Gastrocnemius medialis (tissue), 4 donors: ENCODE results near the gene MAD2L1. TPM values are rescaled to one million over a fixed set of nuclear protein-coding genes. Genes with fewer than 3 reads are reported as not detected.

Experiments
- ATAC-seq, 2 donors: fragments of 150-250 bp; one replicate each; pipeline ENCODE4 v1.9.1; 2016
- DNase-seq, 2 donors: peaks; one replicate each; pipeline ENCODE4 v3.0.0-alpha.2; 2019
- H3K27ac ChIP-seq, 4 donors: fragments of 200-600 bp; sonication (generic); 1 replicate in 1 of 4; 2 replicates in 3 of 4; pipeline ENCODE4 v1.5.1; 2016 to 2018; ENCODE audit warnings: mild to moderate bottlenecking in 2 of 4, moderate library complexity in 1 of 4
- H3K27me3 ChIP-seq, 3 donors: fragments of 200-600 bp; sonication (generic) in 2 of 3; 1 replicate in 1 of 3; 2 replicates in 2 of 3; pipeline versions ENCODE4 v1.5.1 to v1.6.0; 2016 to 2019; ENCODE audit warnings: mild to moderate bottlenecking in 1 of 3, moderate library complexity in 1 of 3
- H3K36me3 ChIP-seq, 2 donors: fragments of 200-600 bp; sonication (generic) in 1 of 2; one replicate each; pipeline ENCODE4 v1.5.1; 2017 to 2018
- H3K4me1 ChIP-seq, 2 donors: fragments of 200-600 bp; sonication (generic) in 1 of 2; one replicate each; pipeline ENCODE4 v1.5.1; 2016 to 2017; ENCODE audit warnings: mild to moderate bottlenecking in 2 of 2
- H3K4me3 ChIP-seq, 4 donors: fragments of 200-600 bp; sonication (generic) in 3 of 4; 1 replicate in 1 of 4; 2 replicates in 3 of 4; pipeline ENCODE4 v1.5.1; 2016 to 2019; ENCODE audit warnings: mild to moderate bottlenecking in 2 of 4
- H3K9me3 ChIP-seq, 3 donors: fragments of 200-600 bp; sonication (generic) in 2 of 3; 1 replicate in 1 of 3; 2 replicates in 2 of 3; pipeline ENCODE4 v1.5.1; 2016 to 2019
- POLR2A ChIP-seq, 2 donors: fragments of 450-650 bp; IDR thresholded peaks; one replicate each; pipeline ENCODE4 v1.6.1; 2017; ENCODE audit warnings: antibody characterized with exemption in 2 of 2, mild to moderate bottlenecking in 2 of 2, moderate library complexity in 2 of 2
- in situ Hi-C, 4 donors: fragments of 200-750 bp; cut with MboI; loops; one replicate each; pipeline versions ENCODE4 v1.15.0 to v1.8.0; 2017; ENCODE audit warnings: low sequenced_read_pairs in 4 of 4
- intact Hi-C: fragments of 100-400 bp; cut with DNase I; formaldehyde crosslinking; loops from one replicate; pipeline ENCODE4 v1.15.1; 2023; ENCODE audit warnings: low total_unique reads
- total RNA-seq, 4 donors: library from RNA; depleted of rRNA; stranded (reverse); fragments of >200 nt; gene quantifications; one replicate each; pipeline versions ENCODE4 v1.1.0 to v1.2.3, GENCODE V29; 2016
- TF ChIP-seq, protein P1 (sequence below), 5 experiments: fragments of 450-650 bp in 3 of 5; fragments of 200-600 bp in 2 of 5; sonication (generic) in 2 of 5; IDR thresholded peaks in 4 of 5; conservative IDR thresholded peaks in 1 of 5; 1 replicate in 4 of 5; 2 replicates in 1 of 5; pipeline ENCODE4 v1.5.1; 2016 to 2019; ENCODE audit warnings: antibody characterized with exemption in 5 of 5, mild to moderate bottlenecking in 3 of 5, moderate library complexity in 3 of 5

MAD2L1 gene
- total RNA-seq, 4 donors from 2014 or later, result 0.33 to 7.7 (median 1.5) TPM

DNA sequence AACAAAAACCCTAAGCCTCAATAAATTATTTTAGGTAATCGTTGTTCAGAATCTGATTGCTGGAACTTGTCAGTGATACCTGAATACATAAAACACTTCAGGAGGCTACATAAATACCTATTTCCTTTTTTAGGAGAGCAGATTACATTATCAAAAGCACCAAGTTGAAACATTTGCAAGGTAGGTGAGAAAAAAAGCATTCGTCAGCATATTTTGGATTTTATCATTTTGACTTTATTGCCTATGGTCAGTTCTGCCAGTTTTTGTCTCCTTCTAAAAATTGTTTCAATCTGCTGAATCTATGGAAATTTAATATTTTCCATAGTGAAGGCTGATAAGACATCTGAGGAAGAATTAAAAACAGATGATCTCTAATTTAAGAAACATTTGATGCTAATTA is 16.5 kb upstream of the MAD2L1 start:
- ATAC-seq (no peak), DNase-seq (no peak)
- no peaks in the 10 kb centered on the region for H3K9me3 ChIP-seq
- no peak overlapping the region for H3K27ac ChIP-seq
- TF ChIP-seq, protein P1, sequence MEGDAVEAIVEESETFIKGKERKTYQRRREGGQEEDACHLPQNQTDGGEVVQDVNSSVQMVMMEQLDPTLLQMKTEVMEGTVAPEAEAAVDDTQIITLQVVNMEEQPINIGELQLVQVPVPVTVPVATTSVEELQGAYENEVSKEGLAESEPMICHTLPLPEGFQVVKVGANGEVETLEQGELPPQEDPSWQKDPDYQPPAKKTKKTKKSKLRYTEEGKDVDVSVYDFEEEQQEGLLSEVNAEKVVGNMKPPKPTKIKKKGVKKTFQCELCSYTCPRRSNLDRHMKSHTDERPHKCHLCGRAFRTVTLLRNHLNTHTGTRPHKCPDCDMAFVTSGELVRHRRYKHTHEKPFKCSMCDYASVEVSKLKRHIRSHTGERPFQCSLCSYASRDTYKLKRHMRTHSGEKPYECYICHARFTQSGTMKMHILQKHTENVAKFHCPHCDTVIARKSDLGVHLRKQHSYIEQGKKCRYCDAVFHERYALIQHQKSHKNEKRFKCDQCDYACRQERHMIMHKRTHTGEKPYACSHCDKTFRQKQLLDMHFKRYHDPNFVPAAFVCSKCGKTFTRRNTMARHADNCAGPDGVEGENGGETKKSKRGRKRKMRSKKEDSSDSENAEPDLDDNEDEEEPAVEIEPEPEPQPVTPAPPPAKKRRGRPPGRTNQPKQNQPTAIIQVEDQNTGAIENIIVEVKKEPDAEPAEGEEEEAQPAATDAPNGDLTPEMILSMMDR (IDR thresholded peaks at IDR 0.05 in 4 of 5, conservative IDR thresholded peaks at IDR 0.05 in 1 of 5), result no peak
- no peak for TF ChIP-seq POLR2A (IDR thresholded peaks at IDR 0.05)
- intact Hi-C loops, result no loop called here
- no peaks in the 10 kb centered on the region for H3K27me3 ChIP-seq
- no peaks in the 10 kb centered on the region for H3K36me3 ChIP-seq
- no peak overlapping the region for H3K4me3 ChIP-seq
- in situ Hi-C loops, result no loop called here
- H3K4me1 ChIP-seq, result no peaks in the 10 kb centered on the region

DNA sequence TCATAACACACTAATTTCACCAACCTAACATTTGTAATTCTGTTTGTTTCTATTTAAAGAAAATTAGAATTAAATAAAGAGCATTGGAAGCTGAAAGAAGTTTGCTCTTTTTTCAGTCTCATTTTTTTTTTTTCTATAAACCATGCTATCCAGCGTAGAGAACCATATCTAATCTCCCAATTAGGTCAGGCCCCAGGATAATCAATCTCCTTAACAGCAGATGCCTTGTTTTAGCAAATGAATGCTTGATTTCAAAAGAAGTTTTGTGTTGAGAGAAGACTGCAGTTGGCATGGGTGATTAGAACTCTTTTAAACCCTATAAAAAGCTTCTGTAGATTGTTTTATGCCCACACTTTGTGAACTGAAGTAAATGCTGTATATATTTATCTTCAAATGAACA is 15.6 kb upstream of the MAD2L1 start:
- intact Hi-C loops, result no loop called here
- H3K4me1 ChIP-seq, result no peaks in the 10 kb centered on the region
- H3K27ac ChIP-seq, result no peak overlapping the region
- in situ Hi-C loops, result no loop called here
- no peak for DNase-seq
- no peaks in the 10 kb centered on the region for H3K27me3 ChIP-seq
- H3K4me3 ChIP-seq, result no peak overlapping the region
- no peak for ATAC-seq
- H3K9me3 ChIP-seq, result no peaks in the 10 kb centered on the region
- TF ChIP-seq, protein P1 (IDR thresholded peaks at IDR 0.05 in 4 of 5, conservative IDR thresholded peaks at IDR 0.05 in 1 of 5), result no peak
- no peak for TF ChIP-seq POLR2A (IDR thresholded peaks at IDR 0.05)
- H3K36me3 ChIP-seq, result no peaks in the 10 kb centered on the region

DNA sequence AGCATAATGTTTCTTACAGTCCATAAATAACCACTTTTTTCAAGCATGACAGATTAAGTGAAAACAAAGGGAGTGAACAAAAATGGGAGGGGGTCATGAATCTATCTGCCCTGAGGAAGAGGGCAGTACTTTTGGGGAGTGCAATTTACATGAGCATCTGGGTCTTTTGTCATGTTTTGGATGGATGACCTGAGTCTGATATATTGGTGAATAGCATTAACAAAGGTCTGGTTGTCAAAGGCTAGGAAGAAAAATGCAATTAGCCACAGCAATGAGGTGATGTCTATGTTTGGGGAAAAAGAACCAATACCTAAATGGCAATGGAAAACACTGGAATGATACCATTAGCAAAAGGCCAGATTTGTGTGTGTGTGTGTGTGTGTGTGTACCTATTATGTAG is 15.1 kb upstream of the MAD2L1 start:
- Histone ChIP-seq H3K9me3 (no peaks in the 10 kb centered on the region), H3K27me3 (no peaks in the 10 kb centered on the region), H3K4me1 (no peaks in the 10 kb centered on the region), H3K4me3 (no peak overlapping the region), H3K27ac (no peak overlapping the region), H3K36me3 (no peaks in the 10 kb centered on the region)
- ATAC-seq (no peak), DNase-seq (no peak)
- intact Hi-C loops (no loop called here), in situ Hi-C loops (no loop called here)
- TF ChIP-seq, protein P1 (IDR thresholded peaks at IDR 0.05 in 4 of 5, conservative IDR thresholded peaks at IDR 0.05 in 1 of 5), result no peak
- TF ChIP-seq POLR2A (IDR thresholded peaks at IDR 0.05), result no peak

DNA sequence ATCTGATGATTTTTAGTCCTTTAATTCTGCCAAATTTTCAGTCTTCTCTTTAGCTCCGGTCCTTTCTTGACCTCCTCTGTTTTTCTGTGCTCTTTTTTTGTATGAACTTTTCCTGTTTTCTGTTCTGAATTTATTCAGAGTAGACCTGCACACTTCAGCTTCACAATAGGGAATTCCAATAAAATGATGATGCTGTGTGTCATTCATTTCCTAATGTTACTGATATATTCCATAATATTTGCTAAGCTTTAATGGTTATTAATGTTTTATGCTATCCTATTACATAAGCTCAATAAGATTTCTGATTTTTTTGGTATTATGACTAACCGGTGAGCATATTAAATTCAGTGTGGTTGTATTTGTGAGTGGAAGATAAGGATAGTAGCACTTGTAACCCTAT is 13.9 kb upstream of the MAD2L1 start:
- ATAC-seq, result no peak
- no peak for DNase-seq

More for the DNA sequence above, 13.9 kb upstream of the MAD2L1 start:
- no peak overlapping the region for H3K27ac ChIP-seq
- no peaks in the 10 kb centered on the region for H3K9me3 ChIP-seq
- no peak overlapping the region for H3K4me3 ChIP-seq
- TF ChIP-seq POLR2A (IDR thresholded peaks at IDR 0.05), result no peak
- TF ChIP-seq, protein P1 (IDR thresholded peaks at IDR 0.05 in 4 of 5, conservative IDR thresholded peaks at IDR 0.05 in 1 of 5), result no peak
- no peaks in the 10 kb centered on the region for H3K36me3 ChIP-seq
- intact Hi-C loops, result no loop called here
- no peaks in the 10 kb centered on the region for H3K4me1 ChIP-seq
- in situ Hi-C loops, result no loop called here
- H3K27me3 ChIP-seq, result no peaks in the 10 kb centered on the region
